ENCODE measurements around the gene MR1.

The MR1 gene

DNA sequence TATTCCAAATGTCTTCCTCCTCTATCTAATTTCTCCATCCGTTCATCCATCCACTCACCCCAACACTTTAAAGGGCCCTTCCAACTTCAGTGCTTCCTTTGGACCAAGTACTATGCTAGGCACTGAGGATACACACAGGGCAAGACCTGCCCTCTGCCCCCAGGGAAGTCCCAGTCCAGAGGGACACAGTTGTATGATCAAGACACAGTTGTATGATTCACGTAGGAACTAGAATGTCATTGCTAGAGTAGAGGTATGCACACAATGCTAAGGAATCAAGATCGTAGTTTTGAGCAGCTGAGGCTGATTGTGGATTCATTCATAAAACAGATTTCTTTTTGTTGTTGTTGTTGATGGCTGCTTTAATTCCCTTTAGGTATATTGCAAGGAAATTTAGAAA, 43.1 kb downstream of the MR1 start:
- TF ChIP-seq, protein P1, sequence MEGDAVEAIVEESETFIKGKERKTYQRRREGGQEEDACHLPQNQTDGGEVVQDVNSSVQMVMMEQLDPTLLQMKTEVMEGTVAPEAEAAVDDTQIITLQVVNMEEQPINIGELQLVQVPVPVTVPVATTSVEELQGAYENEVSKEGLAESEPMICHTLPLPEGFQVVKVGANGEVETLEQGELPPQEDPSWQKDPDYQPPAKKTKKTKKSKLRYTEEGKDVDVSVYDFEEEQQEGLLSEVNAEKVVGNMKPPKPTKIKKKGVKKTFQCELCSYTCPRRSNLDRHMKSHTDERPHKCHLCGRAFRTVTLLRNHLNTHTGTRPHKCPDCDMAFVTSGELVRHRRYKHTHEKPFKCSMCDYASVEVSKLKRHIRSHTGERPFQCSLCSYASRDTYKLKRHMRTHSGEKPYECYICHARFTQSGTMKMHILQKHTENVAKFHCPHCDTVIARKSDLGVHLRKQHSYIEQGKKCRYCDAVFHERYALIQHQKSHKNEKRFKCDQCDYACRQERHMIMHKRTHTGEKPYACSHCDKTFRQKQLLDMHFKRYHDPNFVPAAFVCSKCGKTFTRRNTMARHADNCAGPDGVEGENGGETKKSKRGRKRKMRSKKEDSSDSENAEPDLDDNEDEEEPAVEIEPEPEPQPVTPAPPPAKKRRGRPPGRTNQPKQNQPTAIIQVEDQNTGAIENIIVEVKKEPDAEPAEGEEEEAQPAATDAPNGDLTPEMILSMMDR (IDR thresholded peaks at IDR 0.05; ENCODE audit: low read depth, low read length), result no peak
- H3K27me3 ChIP-seq (ENCODE audit: insufficient read depth, low read depth, severe bottlenecking), result no peaks in the 10 kb centered on the region
- H3K9me3 ChIP-seq (ENCODE audit: severe bottlenecking), result no peaks in the 10 kb centered on the region
- no peak for DNase-seq
- no peaks in the 10 kb centered on the region for H3K36me3 ChIP-seq
- H3K27ac ChIP-seq, result no peak overlapping the region; the same call in 1 of the 2 replicates
- no peak overlapping the region for H3K4me3 ChIP-seq (ENCODE audit: low read depth, low read length)

DNA sequence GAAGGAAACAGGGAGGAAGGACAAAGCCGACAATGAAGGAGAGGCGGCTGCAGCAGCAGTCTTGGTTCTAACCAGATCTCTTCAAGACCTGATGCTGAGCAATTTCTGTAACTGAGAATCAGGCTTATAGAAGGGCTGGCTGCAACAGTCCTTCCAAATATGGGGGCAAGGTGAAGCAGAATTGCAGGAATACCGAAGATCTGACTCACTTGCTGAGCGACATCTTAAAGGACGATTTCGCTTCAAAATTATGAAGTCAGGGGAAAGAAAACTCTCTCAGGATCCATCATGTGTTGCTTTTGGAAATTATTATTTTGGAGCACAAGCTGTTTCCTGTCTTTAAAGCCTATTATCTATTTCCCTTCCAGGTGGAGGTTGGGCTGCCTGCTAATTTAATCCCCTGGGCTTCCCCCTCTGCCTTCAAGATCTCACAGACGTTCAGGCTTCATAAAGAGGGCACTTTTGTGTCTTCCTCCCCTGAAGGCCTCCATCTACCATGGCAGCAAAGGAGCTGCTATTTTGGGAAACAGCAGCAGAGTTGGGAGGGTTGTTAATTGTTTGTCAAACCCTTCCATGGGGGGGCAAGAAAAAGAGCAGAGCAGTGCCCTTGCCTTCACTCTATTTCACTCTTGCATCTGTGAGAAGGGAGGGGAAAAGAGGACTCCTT, 43.9 kb downstream of the MR1 start:
- peak overlapping the region; percentile 4; the same call in 1 of the 2 replicates for H3K4me3 ChIP-seq (ENCODE audit: low read depth, low read length)
- TF ChIP-seq, protein P1 (IDR thresholded peaks at IDR 0.05; ENCODE audit: low read depth, low read length), result no peak
- H3K27me3 ChIP-seq (ENCODE audit: insufficient read depth, low read depth, severe bottlenecking), result no peaks in the 10 kb centered on the region
- DNase-seq, result no peak
- H3K9me3 ChIP-seq (ENCODE audit: severe bottlenecking), result no peaks in the 10 kb centered on the region
- H3K27ac ChIP-seq, result peak overlapping the region; percentile 62
- no peaks in the 10 kb centered on the region for H3K36me3 ChIP-seq

DNA sequence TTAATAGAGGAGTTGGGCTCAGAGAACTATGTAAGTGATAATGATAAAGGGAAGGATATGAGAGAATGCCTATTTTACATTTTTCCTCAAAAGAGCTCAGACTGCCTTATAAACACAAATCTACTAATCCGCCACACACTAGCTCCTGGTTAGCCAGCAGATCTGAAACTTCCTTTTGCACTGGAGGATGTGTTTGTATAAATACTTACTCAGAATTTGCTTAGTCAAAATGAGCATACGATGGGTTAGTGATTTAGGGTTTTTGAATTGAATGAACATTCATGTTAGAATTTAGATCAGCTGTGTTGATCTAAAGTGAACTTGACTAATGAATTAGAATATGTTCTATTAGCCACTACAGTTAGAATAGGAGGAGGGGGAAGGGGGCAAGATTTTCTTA, 45.6 kb downstream of the MR1 start:
- TF ChIP-seq, protein P1 (IDR thresholded peaks at IDR 0.05; ENCODE audit: low read depth, low read length), result no peak
- Histone ChIP-seq H3K27ac (no peak overlapping the region), H3K9me3 (ENCODE audit: severe bottlenecking) (no peaks in the 10 kb centered on the region), H3K27me3 (ENCODE audit: insufficient read depth, low read depth, severe bottlenecking) (no peaks in the 10 kb centered on the region), H3K36me3 (no peaks in the 10 kb centered on the region), H3K4me3 (ENCODE audit: low read depth, low read length) (no peak overlapping the region)
- DNase-seq, result no peak

DNA sequence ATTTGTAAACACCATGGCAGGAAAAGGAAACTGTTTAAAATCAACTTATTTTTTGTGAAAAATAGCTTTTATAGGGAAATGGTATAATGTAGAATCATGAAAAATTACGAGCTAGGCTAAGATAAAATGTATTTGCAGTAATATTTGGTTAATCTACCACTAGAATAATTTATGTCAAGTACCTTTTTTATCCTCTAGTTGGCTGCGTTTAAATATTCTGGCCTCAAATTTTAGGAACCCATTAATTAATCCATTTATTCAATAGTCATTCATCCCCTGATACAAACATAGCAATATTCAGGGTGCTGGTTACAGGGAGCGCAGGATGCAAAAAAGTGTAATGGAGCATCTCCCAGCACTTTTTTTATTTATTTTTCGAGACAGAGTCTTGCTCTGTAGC, 46.1 kb downstream of the MR1 start:
- DNase-seq, result no peak
- Histone ChIP-seq H3K4me3 (ENCODE audit: low read depth, low read length) (no peak overlapping the region), H3K36me3 (no peaks in the 10 kb centered on the region), H3K9me3 (ENCODE audit: severe bottlenecking) (no peaks in the 10 kb centered on the region), H3K27me3 (ENCODE audit: insufficient read depth, low read depth, severe bottlenecking) (no peaks in the 10 kb centered on the region), H3K27ac (no peak overlapping the region)
- TF ChIP-seq, protein P1 (IDR thresholded peaks at IDR 0.05; ENCODE audit: low read depth, low read length), result no peak

DNA sequence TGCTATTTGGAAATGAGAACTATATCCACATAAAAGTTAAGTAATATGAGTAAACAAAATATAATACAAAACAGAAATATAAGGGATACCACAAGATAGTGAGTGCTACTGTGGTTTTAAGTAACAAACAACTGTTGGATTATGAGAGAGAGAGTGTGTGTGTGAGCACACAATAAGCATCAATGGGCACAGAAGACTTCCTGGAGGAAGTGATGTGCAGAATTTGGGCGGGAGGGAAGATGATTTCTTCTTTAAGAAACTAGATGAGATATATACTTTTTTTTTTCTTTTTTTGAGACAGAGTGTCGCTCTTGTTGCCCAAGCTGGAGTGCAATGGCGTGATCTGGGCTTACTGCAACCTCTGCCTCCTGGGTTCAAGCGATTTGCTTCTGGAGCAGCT, 46.8 kb downstream of the MR1 start:
- no peak for DNase-seq
- TF ChIP-seq, protein P1 (IDR thresholded peaks at IDR 0.05; ENCODE audit: low read depth, low read length), result no peak
- H3K36me3 ChIP-seq, result no peaks in the 10 kb centered on the region
- no peak overlapping the region for H3K27ac ChIP-seq
- H3K9me3 ChIP-seq (ENCODE audit: severe bottlenecking), result no peaks in the 10 kb centered on the region
- no peaks in the 10 kb centered on the region for H3K27me3 ChIP-seq (ENCODE audit: insufficient read depth, low read depth, severe bottlenecking)
- no peak overlapping the region for H3K4me3 ChIP-seq (ENCODE audit: low read depth, low read length)

DNA sequence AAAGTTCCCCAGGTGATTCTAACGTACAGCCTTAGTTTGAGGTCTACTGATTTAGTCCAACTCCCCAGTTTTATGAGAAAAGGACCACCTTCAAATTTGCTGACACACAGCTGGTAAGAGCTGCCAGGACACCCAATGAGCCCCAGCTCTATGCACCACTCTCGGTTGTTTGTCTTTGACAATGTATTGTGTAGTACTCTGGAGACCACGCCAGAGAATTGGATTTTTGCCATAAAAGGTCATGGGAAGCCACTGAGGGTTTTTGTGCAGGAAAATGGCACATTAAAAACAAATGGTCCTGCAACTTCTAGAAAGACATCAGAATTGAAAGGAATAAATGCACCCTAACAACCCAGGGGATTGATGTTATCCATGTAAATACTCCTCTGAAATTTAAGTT, 47.6 kb downstream of the MR1 start:
- no peak for DNase-seq
- H3K27me3 ChIP-seq (ENCODE audit: insufficient read depth, low read depth, severe bottlenecking), result no peaks in the 10 kb centered on the region
- H3K36me3 ChIP-seq, result no peaks in the 10 kb centered on the region
- H3K4me3 ChIP-seq (ENCODE audit: low read depth, low read length), result no peak overlapping the region
- no peak overlapping the region for H3K27ac ChIP-seq
- H3K9me3 ChIP-seq (ENCODE audit: severe bottlenecking), result no peaks in the 10 kb centered on the region
- TF ChIP-seq, protein P1 (IDR thresholded peaks at IDR 0.05; ENCODE audit: low read depth, low read length), result no peak

Data from WERI-Rb-1 (cell line).